Cardiac septum (tissue), 1 donor: Measurements from ENCODE around the gene TERT. TPM values are rescaled to one million over a fixed set of nuclear protein-coding genes. Genes with fewer than 3 reads are reported as not detected.

Experiments used
- DNase-seq: peaks from one replicate; pipeline ENCODE4 v3.0.0-alpha.2; 2020; ENCODE audit warnings: low spot score
- intact Hi-C: fragments of 100-400 bp; cut with DNase I; formaldehyde crosslinking; loops from one replicate; pipeline ENCODE4 v1.14.0; 2022
- microRNA-seq: library from miRNA; unstranded; fragments of <30 nt; microRNA quantifications from one replicate; pipeline ENCODE4 v1.2.0, GENCODE V29; 2020
- total RNA-seq: library from RNA; stranded (reverse); fragmentation: NEBNext Ultra II Directional; extraction: Animal tissue kit (Norgen Biotek cat#: 25700); gene quantifications from one replicate; pipeline ENCODE4 v1.2.1, GENCODE V29; 2021
- donor health status: DM: no; HTN: no; CAD: no.

TERT gene
- total RNA-seq, 1 donor from 2014 or later = not detected

DNA sequence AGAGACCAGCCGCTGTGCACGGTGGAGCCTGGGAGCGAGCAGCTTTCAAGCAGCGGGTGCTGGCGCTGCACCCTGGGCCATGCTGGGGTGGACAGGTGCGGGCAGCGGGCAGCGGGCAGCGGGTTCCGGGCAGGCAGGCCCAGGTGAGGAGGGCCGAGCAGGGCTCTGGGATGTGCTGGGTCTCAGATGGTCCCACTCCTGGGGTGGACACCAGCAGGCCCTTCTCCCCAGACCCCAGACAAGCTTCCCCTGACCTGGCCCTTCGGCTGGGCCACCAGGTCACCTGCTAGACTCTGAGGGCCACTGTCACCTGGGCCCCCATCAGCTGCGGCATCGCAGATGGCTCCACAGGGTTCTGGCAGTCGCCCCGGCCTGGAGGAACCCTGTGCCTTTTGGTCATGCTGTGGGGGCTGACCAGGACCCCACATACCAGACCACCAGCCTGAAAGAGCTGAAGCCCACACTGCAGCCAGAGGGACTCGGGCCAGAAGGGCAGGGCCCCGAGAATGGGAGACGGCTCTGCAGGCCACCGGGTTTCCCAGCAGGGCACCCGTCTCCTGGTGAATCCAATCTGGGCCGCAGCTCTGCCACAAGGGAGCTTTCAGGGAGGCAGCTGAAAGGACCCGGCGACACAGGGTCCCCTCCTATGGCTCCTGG lies 91.4 kb downstream of the TERT start:
- no peak for DNase-seq
- intact Hi-C loops = no loop called here

Small RNAs within 50 kb of the gene (microRNA-seq; reads per million reads assigned to microRNA genes)
- not detected for gene MIR4457

Other genes with a start within 250 kb of the TERT start
- gene SLC12A7, start 183.0 kb downstream of the TERT start, total RNA-seq = 127 TPM
- gene SLC6A19, start 93.5 kb downstream of the TERT start, total RNA-seq = 0.05 TPM
- gene SLC6A18, start 69.7 kb downstream of the TERT start, total RNA-seq = not detected
- gene CLPTM1L, start 50.0 kb upstream of the TERT start, total RNA-seq = 42.6 TPM
- 0.19 TPM for gene SLC6A3, start 150.4 kb upstream of the TERT start, total RNA-seq
- gene LPCAT1, start 228.9 kb upstream of the TERT start, total RNA-seq = 14.7 TPM